Stimulated activated CD4-positive, alpha-beta T cell treated with anti-CD3 and anti-CD28 coated beads, TNF-alpha, amount 100 ng/mL, for 4 hours (primary cell): Measurements from ENCODE around the gene CARHSP1.
"Not testable (repeated sequence)": the region's sequence is repeated elsewhere in the genome, so short reads cannot be mapped to it uniquely, and the experiment has no call there.

ENCODE experiments used
- DNase-seq, 3 experiments: peaks; one replicate each; pipeline ENCODE4 v3.0.0-alpha.2; 2020; ENCODE audit warnings: low read depth in 3 of 3

Gene CARHSP1

GRCh38 chr16:8828541-8829165, 40.2 kb downstream of the CARHSP1 start:
- DNase-seq, result no peak

GRCh38 chr16:8826278-8826879, 42.4 kb downstream of the CARHSP1 start:
- no peak for DNase-seq

DNA sequence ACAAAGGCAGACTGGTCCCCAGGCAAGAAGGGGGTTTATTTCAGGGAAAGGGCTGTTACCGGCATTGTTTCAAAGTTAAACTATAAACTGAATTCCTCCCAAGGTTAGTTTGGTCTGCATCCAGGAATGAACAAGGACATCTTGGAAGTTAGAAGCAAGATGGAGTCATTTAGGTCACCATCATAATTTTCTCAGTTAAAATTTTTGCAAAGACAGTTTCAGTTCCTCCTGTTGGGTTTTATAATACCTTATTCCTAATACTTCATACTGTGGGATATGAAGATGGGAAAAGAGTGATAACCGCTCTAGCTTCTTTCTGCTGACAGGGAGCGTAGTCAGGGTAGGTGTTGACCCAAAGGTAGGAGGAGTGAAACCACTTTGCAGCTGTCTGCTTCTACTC, 46.4 kb downstream of the CARHSP1 start:
- DNase-seq, result no peak

DNA sequence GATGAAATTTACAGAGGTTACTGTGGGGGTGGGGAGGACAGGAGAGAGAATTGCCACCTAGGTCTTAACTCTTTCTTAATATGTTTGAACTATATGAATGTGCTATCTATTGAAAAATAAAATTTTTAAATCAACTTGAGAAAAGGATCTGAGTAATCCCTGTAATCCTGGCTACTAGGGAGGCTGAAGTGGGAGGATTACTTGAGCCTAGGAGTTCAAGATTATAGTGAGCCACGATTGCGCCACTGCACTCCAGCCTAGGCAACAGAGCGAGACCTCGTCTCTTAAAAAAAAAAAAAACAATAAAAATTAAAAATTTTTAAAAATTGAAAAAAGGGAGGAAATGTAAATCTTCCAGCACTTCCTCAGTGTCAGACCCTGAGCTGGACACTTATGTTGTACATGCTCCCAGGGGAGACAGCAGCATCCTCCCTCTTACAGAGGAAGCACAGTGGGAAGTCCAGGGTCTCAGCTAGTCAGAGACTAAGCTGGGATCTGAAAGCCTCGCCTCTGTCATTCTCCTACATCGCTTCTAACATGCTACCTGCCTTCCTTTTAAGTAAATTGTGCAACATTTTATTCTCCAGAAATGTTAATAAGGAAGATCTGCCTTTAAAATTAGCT, 49.3 kb downstream of the CARHSP1 start:
- no peak for DNase-seq

GRCh38 chr16:8818504-8819270, 50.1 kb downstream of the CARHSP1 start:
- no peak for DNase-seq

DNA sequence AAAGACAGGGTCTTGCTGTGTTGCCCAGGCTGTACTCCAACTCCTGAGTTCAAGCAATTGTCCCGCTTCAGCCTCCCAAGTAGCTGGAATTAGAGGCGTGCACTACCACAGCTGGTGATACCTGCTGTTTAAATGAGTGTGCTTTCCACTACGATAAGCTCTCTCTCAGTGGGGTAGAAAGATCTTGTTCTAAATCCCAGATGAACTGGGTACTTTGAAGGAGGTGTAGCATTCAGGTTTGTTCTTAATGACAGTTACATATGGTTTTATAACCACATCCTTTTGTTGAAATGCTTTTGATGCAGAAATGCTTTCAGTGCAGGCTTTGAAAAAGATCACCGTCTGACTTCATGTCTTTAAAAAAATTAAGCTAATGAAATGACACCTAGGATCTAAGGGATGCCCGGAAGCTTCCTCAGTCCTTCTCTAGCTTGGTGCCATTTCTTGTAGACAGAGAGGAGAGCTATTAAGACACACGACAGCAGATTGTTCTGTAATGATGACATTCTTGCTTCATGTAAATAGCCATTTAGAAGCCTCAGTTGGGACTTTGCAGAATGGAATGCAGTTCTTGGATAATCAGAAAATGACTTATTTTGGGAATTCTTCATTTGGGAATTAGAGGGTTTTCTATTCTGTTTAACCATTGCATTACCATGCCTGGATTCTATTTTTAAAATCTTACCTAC, 51.7 kb downstream of the CARHSP1 start:
- DNase-seq, result no peak

DNA sequence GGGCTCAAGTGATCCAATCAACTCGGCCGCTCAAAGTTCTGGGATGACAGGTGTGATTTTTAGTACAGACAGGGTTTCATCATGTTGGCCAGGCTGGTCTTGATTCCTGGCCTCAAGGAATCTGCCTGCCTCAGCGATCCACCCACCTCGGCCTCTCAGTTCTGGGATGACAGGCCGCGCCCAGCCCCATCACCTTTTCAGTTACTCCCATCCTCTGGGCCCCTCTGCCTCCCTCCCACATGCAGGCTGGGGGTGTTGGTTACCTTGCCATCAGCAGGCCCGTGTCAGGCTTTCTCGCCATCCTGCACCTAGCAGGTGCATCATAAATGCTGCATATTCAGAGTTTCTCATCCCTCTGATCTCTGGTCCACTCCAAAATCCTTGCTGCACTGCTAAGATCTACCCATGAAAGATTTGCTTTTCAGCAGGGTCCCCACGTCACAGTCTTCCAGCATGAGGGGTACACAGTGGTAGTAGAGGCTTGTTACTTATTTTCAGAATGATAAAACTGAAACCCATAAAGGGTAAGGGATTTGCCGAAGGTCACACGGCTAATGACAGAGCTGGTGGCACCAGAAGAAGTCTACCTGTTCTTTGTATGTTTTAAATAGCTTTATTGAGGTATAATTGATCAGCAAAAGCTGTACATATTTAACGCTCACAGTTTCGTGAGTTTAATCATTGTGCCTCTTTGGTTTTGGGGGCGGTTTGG, 54.6 kb downstream of the CARHSP1 start:
- DNase-seq, result no peak

GRCh38 chr16:8812162-8812843, 56.5 kb downstream of the CARHSP1 start:
- no peak for DNase-seq

DNA sequence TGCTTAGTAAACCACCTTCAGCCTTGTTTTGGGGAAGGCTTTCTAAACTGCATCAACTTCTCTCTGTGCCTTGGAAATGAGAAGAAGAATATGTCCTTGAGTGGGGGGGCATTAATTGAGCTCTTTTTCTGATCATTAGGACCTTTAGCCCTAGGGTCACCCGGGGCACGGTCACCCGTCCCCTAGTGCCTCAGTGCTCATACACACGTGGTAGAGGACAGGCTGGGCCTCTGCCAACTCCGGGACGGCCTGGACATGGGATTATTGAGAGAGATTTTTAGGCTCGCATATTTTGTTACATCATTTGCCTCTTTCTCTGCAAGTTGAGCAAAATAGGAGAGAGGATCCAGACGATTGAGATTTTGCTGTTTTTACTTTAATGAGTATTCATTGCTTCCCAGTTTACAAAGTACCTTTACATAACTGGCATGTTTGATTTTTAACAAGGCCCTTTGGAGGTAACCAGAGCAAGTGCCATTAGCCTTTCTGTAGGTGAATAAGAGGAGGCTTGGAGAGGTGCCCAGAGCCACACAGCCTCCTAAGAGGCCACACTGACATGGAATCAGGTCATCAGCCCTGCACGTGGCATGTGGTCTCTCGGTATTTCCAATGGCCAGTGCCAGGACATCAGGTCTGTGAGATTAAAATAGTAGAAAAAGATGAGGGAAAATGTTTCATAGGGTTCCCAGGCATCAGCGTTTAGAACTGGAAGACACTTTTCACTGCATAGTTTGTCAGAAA, 60.0 kb downstream of the CARHSP1 start:
- no peak for DNase-seq

DNA sequence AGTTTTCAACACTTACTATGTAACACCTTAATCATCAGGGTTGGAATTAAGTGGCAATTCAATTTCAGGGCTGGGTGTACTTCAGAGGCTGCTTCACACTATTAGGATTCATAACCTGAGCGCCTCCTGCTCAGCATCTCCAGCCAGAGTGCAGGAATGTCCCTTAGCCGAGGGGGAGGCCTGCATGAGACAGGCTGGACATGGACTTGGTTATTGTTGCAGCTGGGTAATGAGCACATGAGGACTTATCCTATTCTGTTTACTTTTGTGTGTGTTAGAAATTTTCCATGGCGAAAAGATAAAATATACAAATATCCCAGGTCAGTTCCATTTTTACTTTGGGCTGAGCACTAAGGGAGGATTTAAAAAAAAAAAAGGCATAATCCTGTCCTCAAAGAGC, 60.8 kb downstream of the CARHSP1 start:
- DNase-seq, result no peak

- DNase-seq, result no peak
These were observed 61.6 kb downstream of the CARHSP1 start for GRCh38 chr16:8807189-8807588.

DNA sequence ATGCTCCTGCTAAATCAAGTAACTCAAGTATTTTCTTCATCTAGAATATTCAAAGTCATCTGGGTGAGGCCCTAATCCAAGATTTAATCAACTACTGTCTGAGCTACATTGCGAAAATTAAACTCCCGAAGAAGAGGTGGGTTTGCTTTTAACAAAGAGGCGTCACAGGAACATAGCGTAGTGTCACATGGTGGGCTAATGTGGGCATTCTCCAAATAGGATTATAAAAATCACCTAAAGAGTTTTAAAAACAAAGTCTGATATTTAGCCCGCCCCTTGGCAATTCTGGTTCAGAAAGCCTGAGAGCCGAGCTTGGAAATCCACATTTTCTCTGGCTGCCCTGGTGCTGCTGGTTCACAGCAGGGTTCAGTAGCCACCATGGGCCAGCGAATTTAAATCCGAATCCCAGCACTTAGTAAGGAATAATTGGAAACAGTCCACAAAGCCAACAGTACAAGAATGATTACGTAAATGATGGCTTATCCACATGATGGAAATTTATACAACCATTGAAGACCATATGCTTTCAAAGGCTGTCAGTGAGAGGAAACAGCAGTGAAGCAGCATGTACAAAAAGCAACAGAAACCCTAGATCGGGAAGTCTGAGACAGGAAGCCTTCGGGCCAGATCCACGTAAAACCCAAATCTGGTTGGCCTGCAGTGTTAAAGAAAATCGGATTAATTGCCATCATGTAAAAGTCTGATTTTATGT, 62.4 kb downstream of the CARHSP1 start:
- DNase-seq, result no peak

GRCh38 chr16:8804313-8804712, 64.5 kb downstream of the CARHSP1 start:
- no peak for DNase-seq

DNA sequence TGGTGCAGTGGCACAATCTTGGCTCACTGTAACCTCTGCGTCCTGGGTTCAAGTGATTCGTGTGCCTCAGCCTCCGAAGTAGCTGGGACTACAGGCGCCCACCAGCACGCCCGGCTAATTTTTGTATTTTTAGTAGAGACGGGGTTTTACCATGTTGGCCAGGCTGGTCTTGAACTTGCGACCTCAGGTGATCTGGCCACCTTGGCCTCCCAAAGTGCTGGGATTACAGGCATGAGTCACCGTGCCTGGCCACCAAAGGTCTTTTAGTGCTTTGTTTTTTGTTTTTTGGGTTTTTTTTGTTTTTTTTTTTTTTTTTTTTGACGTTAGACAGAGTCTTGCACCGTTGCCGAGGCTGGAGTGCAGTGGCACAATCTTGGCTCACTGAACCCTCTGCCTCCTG, 65.1 kb downstream of the CARHSP1 start:
- not testable (repeated sequence) for DNase-seq
